K562 (cell line): ENCODE results near the gene ASB6. TPM values are rescaled to one million over a fixed set of nuclear protein-coding genes. Genes with fewer than 3 reads are reported as not detected.

Source experiments
- ATAC-seq: fragments of 200-7000 bp; cut with Tn5 transposase; 3 replicates; pipeline ENCODE4 v1.9.1; 2020; ENCODE audit warnings: moderate library complexity
- BruUV-seq: library from RNA; stranded (reverse); fragments of 400-500 nt; replicated peaks from 2 replicates; lab custom pipeline; 2021; lab: Mats Ljungman, UMichigan
- CTCF ChIA-PET: fragments of 300-600 bp; formaldehyde crosslinking; extraction: SDS; loops from one replicate; lab custom pipeline; 2021; ENCODE audit warnings: low intra/inter-chr PET ratio; lab: Yijun Ruan, JAX
- POLR2A ChIA-PET: fragments of 300-600, 350-650 bp; sonication (Branson Sonifier 250); formaldehyde crosslinking; extraction: SDS; loops from one replicate; lab custom pipeline; 2021; ENCODE audit warnings: antibody characterized with exemption, inconsistent platforms; lab: Yijun Ruan, JAX
- DNase-seq, 4 experiments: peaks; one replicate each; pipeline versions ENCODE4 v3.0.0 to v3.0.0-alpha.2; 2011 to 2018; ENCODE audit warnings: low spot score in 3 of 4, mixed read lengths in 3 of 4; ENCODE audit errors: extremely low read depth in 1 of 4
- FAIRE-seq: peaks from 2 replicates; lab custom pipeline; 2011; peaks lifted over from hg19 to GRCh38; lab: Jason Lieb, UNC
- H2AFZ ChIP-seq: 2 replicates; pipeline ENCODE4 v1.6.0; 2011; ENCODE audit warnings: low read depth, low read length, control low read depth, inconsistent platforms
- H3K27ac ChIP-seq: fragments of 200-600 bp; 3 replicates; pipeline ENCODE4 v1.8.0; 2011; ENCODE audit warnings: low read depth, mild to moderate bottlenecking, control low read depth, inconsistent platforms, low read length, moderate library complexity, mixed read lengths; ENCODE audit errors: extremely low read depth
- H3K27me3 ChIP-seq, 2 experiments: fragments of 300-600 bp in 1 of 2; 2 replicates in 1 of 2; 3 replicates in 1 of 2; pipeline versions ENCODE4 v1.6.0 to v1.8.0; 2011; ENCODE audit warnings: inconsistent platforms in 2 of 2, low read length in 2 of 2, mild to moderate bottlenecking in 1 of 2, mixed read lengths in 1 of 2, moderate library complexity in 1 of 2; ENCODE audit not compliant: control insufficient read depth in 2 of 2, insufficient read depth in 2 of 2
- H3K36me3 ChIP-seq: fragments of 300-600 bp; 3 replicates; pipeline ENCODE4 v1.8.0; 2011; ENCODE audit warnings: mild to moderate bottlenecking, low read length, inconsistent platforms; ENCODE audit not compliant: control insufficient read depth, insufficient read depth
- H3K4me1 ChIP-seq, 2 experiments: fragments of 200-600 bp in 1 of 2; replicated peaks in 1 of 2; 2 replicates in 1 of 2; 3 replicates in 1 of 2; pipeline versions ENCODE4 v1.5.1 to v1.8.0; 2011; ENCODE audit warnings: inconsistent platforms in 2 of 2, low read length in 2 of 2, mild to moderate bottlenecking in 1 of 2, mixed read lengths in 1 of 2, moderate library complexity in 1 of 2; ENCODE audit not compliant: control insufficient read depth in 2 of 2, insufficient read depth in 2 of 2
- H3K4me2 ChIP-seq: 2 replicates; pipeline ENCODE4 v1.6.1; 2011; ENCODE audit warnings: low read length, control low read depth, inconsistent platforms, mixed read lengths; ENCODE audit not compliant: insufficient read depth
- H3K4me3 ChIP-seq: fragments of 200-600 bp; sonication (generic), shearing (Covaris generic); 2 replicates; pipeline ENCODE4 v1.5.1; 2016; ENCODE audit warnings: control low read depth, inconsistent platforms
- H3K79me2 ChIP-seq: fragments of 200-600 bp; 3 replicates; pipeline ENCODE4 v1.8.0; 2011; ENCODE audit warnings: low read length, inconsistent platforms; ENCODE audit not compliant: control insufficient read depth, insufficient read depth
- H3K9ac ChIP-seq, 2 experiments: 2 replicates each; pipeline versions ENCODE4 v1.6.0 to v1.6.1; 2011; ENCODE audit warnings: low read depth in 2 of 2, low read length in 2 of 2, control low read depth in 1 of 2, inconsistent platforms in 1 of 2, mild to moderate bottlenecking in 1 of 2, mixed read lengths in 1 of 2; ENCODE audit not compliant: insufficient read depth in 1 of 2
- H3K9me1 ChIP-seq: one replicate; pipeline ENCODE4 v1.6.0; 2011; ENCODE audit warnings: inconsistent platforms, mild to moderate bottlenecking, low read length, moderate library complexity; ENCODE audit not compliant: control insufficient read depth, insufficient read depth
- H3K9me3 ChIP-seq: replicated peaks from 2 replicates; pipeline ENCODE4 v1.5.1; 2011; ENCODE audit warnings: low read depth, low read length, inconsistent platforms; ENCODE audit not compliant: control insufficient read depth, insufficient read depth
- H4K20me1 ChIP-seq: replicated peaks from 2 replicates; pipeline ENCODE4 v1.6.1; 2011; ENCODE audit warnings: low read length, inconsistent platforms, mixed read lengths; ENCODE audit not compliant: control insufficient read depth, insufficient read depth
- CBFA2T2 ChIP-seq: fragments of 450-650 bp; conservative IDR thresholded peaks from 2 replicates; pipeline ENCODE4 v1.6.1; 2017; ENCODE audit warnings: mild to moderate bottlenecking
- HDAC3 ChIP-seq: fragments of 450-650 bp; IDR thresholded peaks from 2 replicates; pipeline ENCODE4 v1.6.1; 2018; ENCODE audit warnings: borderline replicate concordance, mild to moderate bottlenecking, moderate library complexity; ENCODE audit not compliant: partially characterized antibody
- KDM2B ChIP-seq: fragments of 250-450 bp; sonication (Bioruptor Pico); IDR thresholded peaks from 2 replicates; pipeline ENCODE4 v1.8.0; 2021; ENCODE audit warnings: mild to moderate bottlenecking, moderate library complexity
- PURB ChIP-seq: sonication (generic); formaldehyde crosslinking; IDR thresholded peaks from 2 replicates; pipeline ENCODE4 v1.9.0; 2021; ENCODE audit warnings: low read depth, mild to moderate bottlenecking, missing genetic modification reagents
- SAFB2 ChIP-seq: fragments of 200-400 bp; formaldehyde crosslinking; IDR thresholded peaks from 2 replicates; pipeline ENCODE4 v1.6.1; 2018; ENCODE audit warnings: borderline replicate concordance, low read length, low read depth, moderate library complexity; ENCODE audit not compliant: severe bottlenecking
- SIX5 ChIP-seq, 2 experiments: IDR thresholded peaks; 2 replicates each; pipeline ENCODE4 v1.6.1; 2011; ENCODE audit warnings: low read length in 2 of 2, borderline replicate concordance in 1 of 2, low read depth in 1 of 2, mild to moderate bottlenecking in 1 of 2, moderate library complexity in 1 of 2; ENCODE audit not compliant: insufficient read depth in 1 of 2
- SMC3 ChIP-seq: conservative IDR thresholded peaks from 2 replicates; pipeline ENCODE4 v1.6.1; 2011; ENCODE audit warnings: low read depth, low read length, improper control_type of control experiment; ENCODE audit not compliant: insufficient read depth
- SRSF3 ChIP-seq: fragments of 200-400 bp; formaldehyde crosslinking; IDR thresholded peaks from 2 replicates; pipeline ENCODE4 v1.6.1; 2016; ENCODE audit warnings: mild to moderate bottlenecking, low read length, moderate library complexity; ENCODE audit not compliant: insufficient read depth
- ZNF717 ChIP-seq: fragments of 250-450 bp; sonication (Bioruptor Pico); IDR thresholded peaks from 2 replicates; pipeline ENCODE4 v1.5.0; 2021
- WGBS: fragments of 100-300 bp; shearing (Covaris generic); methylation state at CpG from one replicate; pipeline ENCODE4 v1.1.6; 2016; ENCODE audit warnings: low coverage, mixed read lengths; ENCODE audit not compliant: insufficient coverage; ENCODE audit errors: missing lambda C conversion rate; 5-methylcytosine and 5-hydroxymethylcytosine counted together
- in situ Hi-C: fragments of 300-500 bp; cut with MboI; formaldehyde crosslinking; loops from 4 replicates; pipeline ENCODE4 v1.15.0; 2018; ENCODE audit warnings: inconsistent platforms, mixed read lengths
- intact Hi-C: fragments of 100-400 bp; cut with micrococcal nuclease; formaldehyde crosslinking; loops from 2 replicates; pipeline ENCODE4 v1.14.2; 2022
- polyA plus RNA-seq, 8 experiments: library from polyadenylated mRNA; depleted of rRNA in 4 of 8; stranded (reverse) in 5 of 8; unstranded in 3 of 8; fragments of >200 nt; fragmentation: Nextera tagmentation in 2 of 8; fragmentation: Illumina TruSeq in 1 of 8; extraction: Ambion mirVana in 2 of 8; extraction: Trizol in 1 of 8; gene quantifications; 2 replicates each; pipeline versions ENCODE4 v1.2.1 to v1.2.3, GENCODE V29; 2011 to 2014; ENCODE audit warnings: inconsistent platforms in 1 of 8, missing spikeins in 1 of 8
- total RNA-seq, 7 experiments: library from RNA; depleted of rRNA in 6 of 7; stranded (reverse); fragments of >200 nt in 6 of 7; fragmentation: Illumina TruSeq in 2 of 7; extraction: Trizol in 2 of 7; gene quantifications; 2 replicates each; pipeline versions ENCODE4 v1.2.1 to v1.2.3, GENCODE V29; 2011 to 2021; ENCODE audit warnings: low replicate concordance in 1 of 7
- TF ChIP-seq, protein P1 (sequence below): fragments of 450-650 bp; IDR thresholded peaks from 2 replicates; pipeline ENCODE4 v1.6.1; 2016; ENCODE audit warnings: antibody characterized with exemption
- TF ChIP-seq, protein P2 (sequence below): sonication (generic); formaldehyde crosslinking; IDR thresholded peaks from 2 replicates; pipeline ENCODE4 v1.9.0; 2022; ENCODE audit warnings: mild to moderate bottlenecking, missing genetic modification reagents
- TF ChIP-seq, protein P3 (sequence below): fragments of 150-350 bp; conservative IDR thresholded peaks from 2 replicates; pipeline ENCODE4 v1.6.1; 2014; ENCODE audit warnings: low read length

Gene ASB6
- total and polyA plus RNA-seq, 9 of the 15 experiments (the other 6 are each of a cell fraction or from before 2014, with no cell fraction given) = 0.92 to 17.8 (median 11.3) TPM

DNA sequence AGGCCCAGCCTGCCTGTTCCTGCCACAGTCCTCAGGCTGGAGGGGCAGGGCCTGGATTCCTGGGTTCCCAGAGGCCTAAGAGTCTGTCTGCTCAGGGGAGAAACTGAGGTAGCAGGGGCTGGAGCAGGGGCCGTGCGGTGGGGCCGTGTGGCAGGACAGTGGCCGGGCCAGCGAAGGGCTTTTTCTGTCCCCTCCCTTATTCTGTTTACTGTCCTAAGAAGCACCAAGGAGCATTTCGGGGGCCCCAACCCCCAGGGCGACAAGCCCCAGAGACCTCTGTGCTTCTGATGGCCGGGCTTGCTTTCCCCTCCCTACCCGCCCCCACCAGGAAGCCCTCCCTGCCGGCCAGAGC, 6.8 kb upstream of the ASB6 start:
- TF ChIP-seq PURB (CRISPR knock-in tag) = no peak
- no peak for TF ChIP-seq SMC3
- TF ChIP-seq HDAC3 = no peak
- TF ChIP-seq SIX5 (IDR thresholded peaks at IDR 0.05; ENCODE audit: borderline replicate concordance in 1 of 2, insufficient read depth in 1 of 2, low read depth in 1 of 2, low read length in 2 of 2) = no peak
- no peak for TF ChIP-seq ZNF717
- TF ChIP-seq, protein P1, sequence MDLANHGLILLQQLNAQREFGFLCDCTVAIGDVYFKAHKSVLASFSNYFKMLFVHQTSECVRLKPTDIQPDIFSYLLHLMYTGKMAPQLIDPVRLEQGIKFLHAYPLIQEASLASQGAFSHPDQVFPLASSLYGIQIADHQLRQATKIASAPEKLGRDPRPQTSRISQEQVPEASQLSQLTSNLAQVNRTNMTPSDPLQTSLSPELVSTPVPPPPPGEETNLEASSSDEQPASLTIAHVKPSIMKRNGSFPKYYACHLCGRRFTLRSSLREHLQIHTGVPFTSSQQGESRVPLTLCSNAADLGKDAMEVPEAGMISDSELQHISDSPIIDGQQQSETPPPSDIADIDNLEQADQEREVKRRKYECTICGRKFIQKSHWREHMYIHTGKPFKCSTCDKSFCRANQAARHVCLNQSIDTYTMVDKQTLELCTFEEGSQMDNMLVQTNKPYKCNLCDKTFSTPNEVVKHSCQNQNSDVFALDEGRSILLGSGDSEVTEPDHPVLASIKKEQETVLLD = no peak
- no peak for TF ChIP-seq KDM2B
- TF ChIP-seq SAFB2 = no peak
- TF ChIP-seq, protein P2, sequence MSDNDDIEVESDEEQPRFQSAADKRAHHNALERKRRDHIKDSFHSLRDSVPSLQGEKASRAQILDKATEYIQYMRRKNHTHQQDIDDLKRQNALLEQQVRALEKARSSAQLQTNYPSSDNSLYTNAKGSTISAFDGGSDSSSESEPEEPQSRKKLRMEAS (CRISPR knock-in tag) = no peak
- no peak for TF ChIP-seq SRSF3
- TF ChIP-seq CBFA2T2 = no peak
- TF ChIP-seq, protein P3, sequence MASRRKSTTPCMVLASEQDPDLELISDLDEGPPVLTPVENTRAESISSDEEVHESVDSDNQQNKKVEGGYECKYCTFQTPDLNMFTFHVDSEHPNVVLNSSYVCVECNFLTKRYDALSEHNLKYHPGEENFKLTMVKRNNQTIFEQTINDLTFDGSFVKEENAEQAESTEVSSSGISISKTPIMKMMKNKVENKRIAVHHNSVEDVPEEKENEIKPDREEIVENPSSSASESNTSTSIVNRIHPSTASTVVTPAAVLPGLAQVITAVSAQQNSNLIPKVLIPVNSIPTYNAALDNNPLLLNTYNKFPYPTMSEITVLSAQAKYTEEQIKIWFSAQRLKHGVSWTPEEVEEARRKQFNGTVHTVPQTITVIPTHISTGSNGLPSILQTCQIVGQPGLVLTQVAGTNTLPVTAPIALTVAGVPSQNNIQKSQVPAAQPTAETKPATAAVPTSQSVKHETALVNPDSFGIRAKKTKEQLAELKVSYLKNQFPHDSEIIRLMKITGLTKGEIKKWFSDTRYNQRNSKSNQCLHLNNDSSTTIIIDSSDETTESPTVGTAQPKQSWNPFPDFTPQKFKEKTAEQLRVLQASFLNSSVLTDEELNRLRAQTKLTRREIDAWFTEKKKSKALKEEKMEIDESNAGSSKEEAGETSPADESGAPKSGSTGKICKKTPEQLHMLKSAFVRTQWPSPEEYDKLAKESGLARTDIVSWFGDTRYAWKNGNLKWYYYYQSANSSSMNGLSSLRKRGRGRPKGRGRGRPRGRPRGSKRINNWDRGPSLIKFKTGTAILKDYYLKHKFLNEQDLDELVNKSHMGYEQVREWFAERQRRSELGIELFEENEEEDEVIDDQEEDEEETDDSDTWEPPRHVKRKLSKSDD = no peak
- no peaks in the 10 kb centered on the region for H3K9me3 ChIP-seq
- H3K36me3 ChIP-seq = no peaks in the 10 kb centered on the region
- no peak overlapping the region for H3K4me3 ChIP-seq
- H3K4me2 ChIP-seq = no peak overlapping the region
- H3K79me2 ChIP-seq = no peaks in the 10 kb centered on the region
- intact Hi-C loops (loop anchor here (10.0 kb wide), 1 partner anchor 236 kb away; no protein-coding TSS in a partner anchor), in situ Hi-C loops (no loop called here)
- H3K27ac ChIP-seq = no peak overlapping the region
- ChIA-PET POLR2A (no interaction called here), CTCF (no interaction called here)
- peaks cover 8 to 18% of the 10 kb centered on the region in 2 experiments; a peak in 4 of 5 replicates for H3K27me3 ChIP-seq
- no peak for FAIRE-seq
- 0% methylated on average over 1 of the region's 10 CpGs for WGBS
- no peak overlapping the region for H2AFZ ChIP-seq
- no peaks in the 10 kb centered on the region for H3K9me1 ChIP-seq
- H3K9ac ChIP-seq = 0 out of 4 replicates have a peak overlapping the region, but pooled peaks of 1 of the 2 experiments have one; percentile 43
- DNase-seq = no peak
- peaks cover 0 to 23% of the 10 kb centered on the region in 2 experiments; a peak in 3 of 5 replicates for H3K4me1 ChIP-seq
- ATAC-seq = peak; percentile 29; the same call in 1 of the 3 replicates
- H4K20me1 ChIP-seq = no peaks in the 10 kb centered on the region
- no TSS peak for BruUV-seq
